ENCODE measurements around the gene CADM2. TPM values are rescaled to one million over a fixed set of nuclear protein-coding genes. Genes with fewer than 3 reads are reported as not detected.

CADM2 gene
- total and polyA plus RNA-seq, 2 donors (not counting 3 experiments of a cell fraction or from before 2014, with no cell fraction given) = not detected

DNA sequence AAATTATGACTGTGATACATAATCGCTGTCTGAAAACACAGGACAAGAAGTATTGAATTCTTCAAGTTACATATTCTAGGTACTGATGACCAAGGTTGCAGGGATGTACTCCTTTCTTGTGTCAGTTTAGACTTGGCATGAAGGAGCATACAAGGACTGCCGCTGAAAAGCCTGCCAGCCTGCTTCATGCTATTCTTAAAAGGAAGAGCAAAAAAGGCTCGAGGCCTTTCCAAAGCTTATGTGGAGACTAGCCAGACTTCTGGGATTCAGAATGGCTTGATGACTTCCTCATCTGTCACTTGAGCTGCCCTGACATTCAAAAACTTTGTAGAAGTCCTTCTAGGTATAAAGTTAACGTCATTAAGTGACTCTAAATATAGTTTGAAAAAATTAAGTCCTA lies 92.0 kb downstream of the CADM2 start:
- dilution Hi-C loops (cut with MboI; ENCODE audit: extremely low pct_ligation_motif_present, low sequenced_read_pairs) = no loop called here
- no peaks in the 10 kb centered on the region for H3K9me3 ChIP-seq (replicated peaks; ENCODE audit: control insufficient read depth, insufficient read depth, low read length)
- no TSS peak for BruUV-seq (replicated peaks)
- H3K36me3 ChIP-seq (ENCODE audit: control insufficient read depth in 2 of 2, extremely low read depth in 1 of 2, insufficient read depth in 2 of 2, low read length in 2 of 2) = no peaks in the 10 kb centered on the region
- no peaks in the 10 kb centered on the region for H3K27me3 ChIP-seq (ENCODE audit: control insufficient read depth in 2 of 2, insufficient read depth in 2 of 2, low read length in 2 of 2)
- TF ChIP-seq FOS (IDR thresholded peaks at IDR 0.05; ENCODE audit: borderline replicate concordance, insufficient read depth, low read length) (no peak), EZH2 (IDR thresholded peaks at IDR 0.05; ENCODE audit: borderline replicate concordance, low read depth, low read length, severe bottlenecking) (no peak), JUN (IDR thresholded peaks at IDR 0.05; ENCODE audit: borderline replicate concordance, insufficient read depth, insufficient read length, low read depth) (no peak), GATA2 (IDR thresholded peaks at IDR 0.05; ENCODE audit: insufficient read depth, insufficient read length, low read depth, low read length) (no peak), MYC (IDR thresholded peaks at IDR 0.05; ENCODE audit: low read depth, low read length) (no peak), POLR2A (IDR thresholded peaks at IDR 0.05; ENCODE audit: low read depth, low read length) (no peak), POLR2AphosphoS5 (IDR thresholded peaks at IDR 0.05; ENCODE audit: insufficient read depth, low read depth, low read length) (no peak)
- TF ChIP-seq, protein P1, sequence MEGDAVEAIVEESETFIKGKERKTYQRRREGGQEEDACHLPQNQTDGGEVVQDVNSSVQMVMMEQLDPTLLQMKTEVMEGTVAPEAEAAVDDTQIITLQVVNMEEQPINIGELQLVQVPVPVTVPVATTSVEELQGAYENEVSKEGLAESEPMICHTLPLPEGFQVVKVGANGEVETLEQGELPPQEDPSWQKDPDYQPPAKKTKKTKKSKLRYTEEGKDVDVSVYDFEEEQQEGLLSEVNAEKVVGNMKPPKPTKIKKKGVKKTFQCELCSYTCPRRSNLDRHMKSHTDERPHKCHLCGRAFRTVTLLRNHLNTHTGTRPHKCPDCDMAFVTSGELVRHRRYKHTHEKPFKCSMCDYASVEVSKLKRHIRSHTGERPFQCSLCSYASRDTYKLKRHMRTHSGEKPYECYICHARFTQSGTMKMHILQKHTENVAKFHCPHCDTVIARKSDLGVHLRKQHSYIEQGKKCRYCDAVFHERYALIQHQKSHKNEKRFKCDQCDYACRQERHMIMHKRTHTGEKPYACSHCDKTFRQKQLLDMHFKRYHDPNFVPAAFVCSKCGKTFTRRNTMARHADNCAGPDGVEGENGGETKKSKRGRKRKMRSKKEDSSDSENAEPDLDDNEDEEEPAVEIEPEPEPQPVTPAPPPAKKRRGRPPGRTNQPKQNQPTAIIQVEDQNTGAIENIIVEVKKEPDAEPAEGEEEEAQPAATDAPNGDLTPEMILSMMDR (IDR thresholded peaks at IDR 0.05; ENCODE audit: extremely low read depth in 1 of 2, insufficient read depth in 1 of 2, low read depth in 1 of 2, low read length in 2 of 2) = no peak
- TF ChIP-seq, protein P2, sequence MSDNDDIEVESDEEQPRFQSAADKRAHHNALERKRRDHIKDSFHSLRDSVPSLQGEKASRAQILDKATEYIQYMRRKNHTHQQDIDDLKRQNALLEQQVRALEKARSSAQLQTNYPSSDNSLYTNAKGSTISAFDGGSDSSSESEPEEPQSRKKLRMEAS (IDR thresholded peaks at IDR 0.05; ENCODE audit: insufficient read depth, insufficient read length) = no peak
- intact Hi-C loops (cut with micrococcal nuclease) = no loop called here
- H3K9me1 ChIP-seq (replicated peaks; ENCODE audit: control insufficient read depth, extremely low read depth, insufficient read depth, low read length) = no peaks in the 10 kb centered on the region
- no peaks in the 10 kb centered on the region for H4K20me1 ChIP-seq (replicated peaks; ENCODE audit: control insufficient read depth, extremely low read depth, insufficient read depth, low read length)
- H3K4me1 ChIP-seq (ENCODE audit: control insufficient read depth, extremely low read depth, insufficient read depth, low read length) = no peaks in the 10 kb centered on the region
- H3K27ac ChIP-seq (ENCODE audit: insufficient read depth, low read depth, low read length) = no peak overlapping the region
- FAIRE-seq (no peak), DNase-seq (ENCODE audit: low read depth, low spot score) (no peak)
- no peak overlapping the region for H3K9ac ChIP-seq (replicated peaks; ENCODE audit: extremely low read depth, insufficient read depth, low read length)
- H3K79me2 ChIP-seq (ENCODE audit: control insufficient read depth, insufficient read depth, low read length) = no peaks in the 10 kb centered on the region
- no peak overlapping the region for H3K4me3 ChIP-seq (replicated peaks in 1 of 3; ENCODE audit: insufficient read depth in 1 of 3, low read depth in 1 of 3, low read length in 3 of 3)
- no peak overlapping the region for H2AFZ ChIP-seq (ENCODE audit: low read depth, low read length)
- H3K4me2 ChIP-seq (ENCODE audit: insufficient read depth, low read length) = no peak overlapping the region
- ChIA-PET CTCF (no interaction called here), POLR2A (no interaction called here)
